Measurements from ENCODE around the gene KAT8. TPM values are rescaled to one million over a fixed set of nuclear protein-coding genes. Genes with fewer than 3 reads are reported as not detected.

The KAT8 gene
- total RNA-seq, 4 donors from 2014 or later, result 62.3 to 100 (median 69.8) TPM

DNA sequence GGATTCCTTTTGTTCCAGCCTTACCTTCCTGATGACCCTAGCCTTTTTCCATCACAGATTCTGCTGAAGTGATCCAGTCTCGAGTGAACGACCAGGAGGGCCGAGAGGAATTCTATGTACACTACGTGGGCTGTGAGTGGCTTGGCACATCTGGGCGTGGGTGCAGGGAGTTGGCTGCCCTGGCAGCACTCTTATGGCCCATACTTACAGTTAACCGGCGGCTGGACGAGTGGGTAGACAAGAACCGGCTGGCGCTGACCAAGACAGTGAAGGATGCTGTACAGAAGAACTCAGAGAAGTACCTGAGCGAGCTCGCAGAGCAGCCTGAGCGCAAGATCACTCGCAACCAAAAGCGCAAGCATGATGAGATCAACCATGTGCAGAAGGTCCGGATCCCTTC, 2.7 kb downstream of the KAT8 start:
- H3K9me3 ChIP-seq, result no peaks in the 10 kb centered on the region
- H3K4me1 ChIP-seq, result peaks cover 29% of the 10 kb centered on the region
- H3K27ac ChIP-seq, result no peak overlapping the region
- DNase-seq (ENCODE audit: low spot score in 2 of 2), result no peak
- peaks cover 42% of the 10 kb centered on the region for H3K36me3 ChIP-seq
- TF ChIP-seq EP300 (IDR thresholded peaks at IDR 0.05), result no peak
- no peak for TF ChIP-seq POLR2AphosphoS5 (IDR thresholded peaks at IDR 0.05)
- no peak for TF ChIP-seq POLR2A (IDR thresholded peaks at IDR 0.05)
- TF ChIP-seq, protein P1, sequence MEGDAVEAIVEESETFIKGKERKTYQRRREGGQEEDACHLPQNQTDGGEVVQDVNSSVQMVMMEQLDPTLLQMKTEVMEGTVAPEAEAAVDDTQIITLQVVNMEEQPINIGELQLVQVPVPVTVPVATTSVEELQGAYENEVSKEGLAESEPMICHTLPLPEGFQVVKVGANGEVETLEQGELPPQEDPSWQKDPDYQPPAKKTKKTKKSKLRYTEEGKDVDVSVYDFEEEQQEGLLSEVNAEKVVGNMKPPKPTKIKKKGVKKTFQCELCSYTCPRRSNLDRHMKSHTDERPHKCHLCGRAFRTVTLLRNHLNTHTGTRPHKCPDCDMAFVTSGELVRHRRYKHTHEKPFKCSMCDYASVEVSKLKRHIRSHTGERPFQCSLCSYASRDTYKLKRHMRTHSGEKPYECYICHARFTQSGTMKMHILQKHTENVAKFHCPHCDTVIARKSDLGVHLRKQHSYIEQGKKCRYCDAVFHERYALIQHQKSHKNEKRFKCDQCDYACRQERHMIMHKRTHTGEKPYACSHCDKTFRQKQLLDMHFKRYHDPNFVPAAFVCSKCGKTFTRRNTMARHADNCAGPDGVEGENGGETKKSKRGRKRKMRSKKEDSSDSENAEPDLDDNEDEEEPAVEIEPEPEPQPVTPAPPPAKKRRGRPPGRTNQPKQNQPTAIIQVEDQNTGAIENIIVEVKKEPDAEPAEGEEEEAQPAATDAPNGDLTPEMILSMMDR (IDR thresholded peaks at IDR 0.05), result no peak
- H3K27me3 ChIP-seq, result no peaks in the 10 kb centered on the region
- no peak overlapping the region for H3K4me3 ChIP-seq
- WGBS, result 92% methylated on average over 16 of the region's 16 CpGs

DNA sequence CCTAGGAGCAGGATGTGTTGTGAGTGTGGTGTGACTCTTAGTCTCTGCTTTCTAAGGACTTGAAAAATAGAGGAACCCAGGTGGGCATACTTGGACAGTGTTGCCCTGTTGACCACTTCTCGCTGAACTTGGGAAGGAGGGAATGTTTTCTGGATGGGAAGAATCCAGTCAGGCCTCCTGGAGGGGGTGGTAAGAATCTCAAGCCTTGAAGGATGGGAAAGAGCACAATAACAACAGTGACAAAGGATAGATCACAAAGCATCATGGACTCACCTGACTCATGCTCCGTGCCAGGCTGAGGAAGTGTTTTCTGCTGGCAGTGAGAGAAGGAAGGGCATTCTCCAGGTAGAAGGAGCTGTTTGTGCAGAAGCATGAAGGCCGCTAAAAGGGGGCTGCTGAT, 8.4 kb downstream of the KAT8 start:
- Histone ChIP-seq H3K36me3 (peaks cover 57% of the 10 kb centered on the region), H3K9me3 (no peaks in the 10 kb centered on the region), H3K27ac (no peak overlapping the region), H3K4me1 (peaks cover 24% of the 10 kb centered on the region), H3K4me3 (no peak overlapping the region), H3K27me3 (no peaks in the 10 kb centered on the region)
- TF ChIP-seq, protein P1 (IDR thresholded peaks at IDR 0.05), result no peak
- TF ChIP-seq EP300 (IDR thresholded peaks at IDR 0.05) (no peak), POLR2A (IDR thresholded peaks at IDR 0.05) (no peak), POLR2AphosphoS5 (IDR thresholded peaks at IDR 0.05) (no peak)
- 88% methylated on average over 3 of the region's 3 CpGs for WGBS
- no peak for DNase-seq (ENCODE audit: low spot score in 2 of 2)

DNA sequence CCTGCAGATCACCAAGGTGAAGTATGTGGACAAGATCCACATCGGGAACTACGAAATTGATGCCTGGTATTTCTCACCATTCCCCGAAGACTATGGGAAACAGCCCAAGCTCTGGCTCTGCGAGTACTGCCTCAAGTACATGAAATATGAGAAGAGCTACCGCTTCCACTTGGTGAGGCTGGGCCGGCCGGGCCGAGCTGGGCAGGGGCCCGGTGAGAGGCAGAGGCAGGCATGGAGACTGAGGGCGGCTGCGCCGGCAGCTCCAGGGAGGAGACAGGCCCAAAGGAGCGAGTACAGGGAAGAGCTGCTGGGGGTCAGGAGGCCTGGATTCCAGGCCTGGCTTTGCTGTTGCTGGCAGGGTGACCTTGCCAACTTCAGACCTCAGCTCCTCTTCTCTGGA, 9.7 kb downstream of the KAT8 start:
- H3K27ac ChIP-seq, result peak overlapping the region; percentile 83
- H3K27me3 ChIP-seq, result no peaks in the 10 kb centered on the region
- no peaks in the 10 kb centered on the region for H3K9me3 ChIP-seq
- peaks cover 53% of the 10 kb centered on the region for H3K36me3 ChIP-seq
- no peak overlapping the region for H3K4me3 ChIP-seq
- peaks cover 38% of the 10 kb centered on the region for H3K4me1 ChIP-seq
- TF ChIP-seq, protein P1 (IDR thresholded peaks at IDR 0.05), result no peak
- TF ChIP-seq POLR2A (IDR thresholded peaks at IDR 0.05) (no peak), POLR2AphosphoS5 (IDR thresholded peaks at IDR 0.05) (no peak), EP300 (IDR thresholded peaks at IDR 0.05) (no peak)
- no peak for DNase-seq (ENCODE audit: low spot score in 2 of 2)
- WGBS, result 89% methylated on average over 13 of the region's 13 CpGs

DNA sequence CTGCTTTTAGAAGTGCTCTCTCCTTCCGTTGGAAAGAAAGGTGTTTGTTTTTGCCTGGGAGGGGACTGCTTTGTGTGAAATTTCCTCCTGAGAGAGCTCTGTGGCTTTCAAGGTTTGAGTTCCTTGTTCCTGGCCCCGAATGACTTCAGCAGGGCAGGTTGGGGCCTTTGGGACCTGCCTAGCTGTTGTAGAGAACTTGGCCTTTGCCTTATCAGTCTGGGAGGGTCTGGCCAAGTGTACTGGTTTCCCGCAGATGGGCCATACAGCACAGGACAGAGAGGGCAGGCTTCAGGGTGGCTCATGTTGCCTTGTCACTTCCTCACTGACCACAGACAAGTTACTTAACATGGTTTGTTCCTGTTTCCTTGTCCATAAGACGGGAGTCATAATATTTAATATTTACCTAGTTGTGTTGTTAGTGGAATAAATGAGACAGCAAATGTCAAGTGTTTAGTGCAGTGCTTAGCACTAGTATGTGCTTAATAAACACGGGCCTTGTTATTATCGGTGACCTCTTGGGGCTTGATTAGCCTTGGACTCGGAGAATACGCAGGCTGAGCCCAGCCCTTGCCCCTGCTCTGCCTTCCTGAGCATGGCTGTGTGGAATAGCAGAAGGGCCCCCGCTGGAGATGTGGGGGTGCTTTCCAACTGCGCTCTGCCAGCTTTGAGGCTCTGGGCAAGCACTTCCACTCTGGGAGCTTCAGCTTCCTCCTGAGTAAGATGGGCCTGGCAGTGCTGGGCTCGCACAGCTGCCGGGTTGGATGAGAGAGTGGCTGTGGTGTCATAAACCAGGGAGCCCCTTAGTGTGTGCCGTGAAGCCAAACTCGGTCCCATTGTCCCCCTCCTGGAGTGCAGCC, 11.5 kb downstream of the KAT8 start:
- DNase-seq (ENCODE audit: low spot score in 2 of 2), result no peak
- H3K4me1 ChIP-seq, result peaks cover 55% of the 10 kb centered on the region
- no peak overlapping the region for H3K4me3 ChIP-seq
- H3K36me3 ChIP-seq, result peaks cover 44% of the 10 kb centered on the region
- no peaks in the 10 kb centered on the region for H3K27me3 ChIP-seq
- no peaks in the 10 kb centered on the region for H3K9me3 ChIP-seq
- H3K27ac ChIP-seq, result peak overlapping the region; percentile 83
- WGBS, result 72% methylated on average over 12 of the region's 14 CpGs
- TF ChIP-seq, protein P1 (IDR thresholded peaks at IDR 0.05), result no peak
- peak in 1 of 2 donors; percentile 32 for TF ChIP-seq POLR2A (IDR thresholded peaks at IDR 0.05)
- no peak for TF ChIP-seq EP300 (IDR thresholded peaks at IDR 0.05)

DNA sequence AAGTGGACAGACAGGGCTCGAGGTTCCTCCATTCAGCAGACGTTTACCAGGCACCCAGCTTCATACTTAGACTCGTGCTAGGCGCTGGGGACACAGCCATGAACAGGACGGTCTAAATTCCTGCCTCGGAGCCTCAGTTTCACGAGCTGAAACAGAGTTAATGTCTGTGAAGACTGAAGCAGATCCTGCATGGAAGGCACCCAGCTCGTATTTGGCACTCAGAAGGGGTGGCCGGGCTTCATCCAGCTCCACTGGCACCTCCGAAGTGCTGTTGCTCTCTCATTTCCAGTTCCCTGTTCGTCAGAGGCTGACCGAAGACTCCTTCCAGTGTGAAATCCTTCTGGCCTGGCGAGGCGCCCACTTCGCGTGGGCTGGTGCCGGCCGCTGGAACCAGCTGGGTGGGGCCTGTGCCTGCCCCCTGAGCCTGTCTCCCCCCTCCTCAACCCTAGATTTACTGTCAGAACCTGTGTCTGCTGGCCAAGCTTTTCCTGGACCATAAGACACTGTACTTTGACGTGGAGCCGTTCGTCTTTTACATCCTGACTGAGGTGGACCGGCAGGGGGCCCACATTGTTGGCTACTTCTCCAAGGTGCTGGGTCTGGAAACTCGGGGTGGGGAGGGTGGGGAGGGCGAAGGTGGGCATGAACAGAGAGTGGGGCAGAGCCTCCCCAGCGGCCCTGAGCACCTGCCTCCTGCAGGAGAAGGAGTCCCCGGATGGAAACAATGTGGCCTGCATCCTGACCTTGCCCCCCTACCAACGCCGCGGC, 12.3 kb downstream of the KAT8 start:
- Histone ChIP-seq H3K4me1 (peaks cover 63% of the 10 kb centered on the region), H3K4me3 (no peak overlapping the region), H3K9me3 (no peaks in the 10 kb centered on the region), H3K27ac (peak overlapping the region; percentile 83), H3K36me3 (peaks cover 44% of the 10 kb centered on the region), H3K27me3 (no peaks in the 10 kb centered on the region)
- TF ChIP-seq POLR2A (IDR thresholded peaks at IDR 0.05), result no peak
- no peak for TF ChIP-seq EP300 (IDR thresholded peaks at IDR 0.05)
- TF ChIP-seq, protein P1 (IDR thresholded peaks at IDR 0.05), result no peak
- TF ChIP-seq POLR2AphosphoS5 (IDR thresholded peaks at IDR 0.05), result no peak
- no peak for DNase-seq (ENCODE audit: low spot score in 2 of 2)
- 66% methylated on average over 22 of the region's 29 CpGs for WGBS

Data from suprapubic skin (tissue), 4 donors.